K562 (cell line): ENCODE data around the gene RREB1.

ENCODE experiments used
- ZSCAN29 ChIP-seq: fragments of 450-650 bp; IDR thresholded peaks from 2 replicates; pipeline ENCODE4 v1.6.1; 2017
- TF ChIP-seq, protein P1 (sequence below), 2 experiments: fragments of 450-650 bp; formaldehyde crosslinking in 1 of 2; IDR thresholded peaks; 2 replicates each; pipeline versions ENCODE4 v1.4.0 to v1.6.1; 2014 to 2020; ENCODE audit warnings: mild to moderate bottlenecking in 2 of 2, borderline replicate concordance in 1 of 2, low read depth in 1 of 2

DNA sequence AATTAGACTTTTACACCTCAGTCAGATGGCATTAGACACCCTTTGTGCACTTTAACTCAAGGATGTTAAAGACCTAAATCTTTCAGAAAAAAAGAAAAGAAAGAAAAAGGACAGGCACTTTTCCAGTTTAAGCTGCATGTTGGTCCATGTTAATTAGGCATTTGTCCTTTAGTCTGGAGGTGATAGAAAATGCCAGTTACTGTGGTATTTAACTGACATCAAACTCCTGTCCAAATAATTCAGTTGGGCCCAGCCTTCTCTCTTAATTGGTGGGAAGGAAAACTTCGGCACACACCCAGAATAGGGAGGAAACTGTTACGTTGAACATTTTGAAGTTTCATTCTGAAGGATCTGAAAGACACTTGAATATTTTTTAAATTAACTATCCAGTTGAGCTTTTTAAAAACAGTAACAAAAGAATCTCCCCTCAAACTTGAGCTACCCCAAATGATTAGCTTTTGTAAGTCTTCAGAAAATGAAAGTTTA, 30.3 kb downstream of the RREB1 start:
- TF ChIP-seq ZSCAN29, result no peak
- TF ChIP-seq, protein P1, sequence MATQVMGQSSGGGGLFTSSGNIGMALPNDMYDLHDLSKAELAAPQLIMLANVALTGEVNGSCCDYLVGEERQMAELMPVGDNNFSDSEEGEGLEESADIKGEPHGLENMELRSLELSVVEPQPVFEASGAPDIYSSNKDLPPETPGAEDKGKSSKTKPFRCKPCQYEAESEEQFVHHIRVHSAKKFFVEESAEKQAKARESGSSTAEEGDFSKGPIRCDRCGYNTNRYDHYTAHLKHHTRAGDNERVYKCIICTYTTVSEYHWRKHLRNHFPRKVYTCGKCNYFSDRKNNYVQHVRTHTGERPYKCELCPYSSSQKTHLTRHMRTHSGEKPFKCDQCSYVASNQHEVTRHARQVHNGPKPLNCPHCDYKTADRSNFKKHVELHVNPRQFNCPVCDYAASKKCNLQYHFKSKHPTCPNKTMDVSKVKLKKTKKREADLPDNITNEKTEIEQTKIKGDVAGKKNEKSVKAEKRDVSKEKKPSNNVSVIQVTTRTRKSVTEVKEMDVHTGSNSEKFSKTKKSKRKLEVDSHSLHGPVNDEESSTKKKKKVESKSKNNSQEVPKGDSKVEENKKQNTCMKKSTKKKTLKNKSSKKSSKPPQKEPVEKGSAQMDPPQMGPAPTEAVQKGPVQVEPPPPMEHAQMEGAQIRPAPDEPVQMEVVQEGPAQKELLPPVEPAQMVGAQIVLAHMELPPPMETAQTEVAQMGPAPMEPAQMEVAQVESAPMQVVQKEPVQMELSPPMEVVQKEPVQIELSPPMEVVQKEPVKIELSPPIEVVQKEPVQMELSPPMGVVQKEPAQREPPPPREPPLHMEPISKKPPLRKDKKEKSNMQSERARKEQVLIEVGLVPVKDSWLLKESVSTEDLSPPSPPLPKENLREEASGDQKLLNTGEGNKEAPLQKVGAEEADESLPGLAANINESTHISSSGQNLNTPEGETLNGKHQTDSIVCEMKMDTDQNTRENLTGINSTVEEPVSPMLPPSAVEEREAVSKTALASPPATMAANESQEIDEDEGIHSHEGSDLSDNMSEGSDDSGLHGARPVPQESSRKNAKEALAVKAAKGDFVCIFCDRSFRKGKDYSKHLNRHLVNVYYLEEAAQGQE (IDR thresholded peaks at IDR 0.05; ENCODE audit: borderline replicate concordance), result no peak
- TF ChIP-seq, protein P1 (CRISPR knock-in tag; IDR thresholded peaks at IDR 0.05; ENCODE audit: low read depth), result no peak
